ENCODE results near the gene IRX2.

Gene IRX2

GRCh38 chr5:2740051-2740875 lies 11.2 kb downstream of the IRX2 start:
- DNase-seq: no peak

- no peak for DNase-seq
These were observed 12.0 kb downstream of the IRX2 start for GRCh38 chr5:2739360-2740050.

- no peak for DNase-seq
These were observed 12.6 kb downstream of the IRX2 start for GRCh38 chr5:2738700-2739359.

- DNase-seq: no peak
These were observed 13.2 kb downstream of the IRX2 start for GRCh38 chr5:2738156-2738699.

- DNase-seq: no peak
These were observed 14.0 kb downstream of the IRX2 start for GRCh38 chr5:2737273-2738155.

- DNase-seq: no peak
These were observed 14.6 kb downstream of the IRX2 start for GRCh38 chr5:2736872-2737271.

- no peak for DNase-seq
These were observed 15.5 kb downstream of the IRX2 start for GRCh38 chr5:2735996-2736395.

- no peak for DNase-seq
These were observed 18.6 kb downstream of the IRX2 start for GRCh38 chr5:2732850-2733249.

- DNase-seq: no peak
These were observed 19.5 kb downstream of the IRX2 start for GRCh38 chr5:2732004-2732403.

GRCh38 chr5:2729189-2729588 lies 22.3 kb downstream of the IRX2 start:
- no peak for DNase-seq

- DNase-seq: no peak
These were observed 23.9 kb downstream of the IRX2 start for GRCh38 chr5:2727550-2727949.

GRCh38 chr5:2725980-2726765 lies 25.3 kb downstream of the IRX2 start:
- DNase-seq: no peak

- no peak for DNase-seq
These were observed 26.6 kb downstream of the IRX2 start for GRCh38 chr5:2724831-2725230.

GRCh38 chr5:2724031-2724581 lies 27.4 kb downstream of the IRX2 start:
- no peak for DNase-seq

- no peak for DNase-seq
These were observed 28.6 kb downstream of the IRX2 start for GRCh38 chr5:2722901-2723300.

GRCh38 chr5:2721385-2722138 lies 29.9 kb downstream of the IRX2 start:
- no peak for DNase-seq

GRCh38 chr5:2719332-2719731 lies 32.1 kb downstream of the IRX2 start:
- DNase-seq: no peak

GRCh38 chr5:2718115-2718514 lies 33.4 kb downstream of the IRX2 start:
- DNase-seq: no peak

- no peak for DNase-seq
These were observed 35.6 kb downstream of the IRX2 start for GRCh38 chr5:2715856-2716255.

- no peak for DNase-seq
These were observed 36.7 kb downstream of the IRX2 start for GRCh38 chr5:2714805-2715204.

GRCh38 chr5:2714026-2714425 lies 37.5 kb downstream of the IRX2 start:
- no peak for DNase-seq

Data from activated CD4-positive, alpha-beta T cell treated with anti-CD3 and anti-CD28 coated beads, Interleukin-2, amount 50 U/mL, for 16 hours (primary cell).